IMR-90 (cell line): ENCODE measurements around the gene SPDEF. TPM values are rescaled to one million over a fixed set of nuclear protein-coding genes. Genes with fewer than 3 reads are reported as not detected.

Experiments used
- ATAC-seq: fragments of 200-7000 bp; cut with Tn5 transposase; 2 replicates; pipeline ENCODE4 v1.9.1; 2020; ENCODE audit warnings: low read depth, mild to moderate bottlenecking, moderate library complexity
- BruUV-seq: library from RNA; stranded (reverse); fragments of 400-500 nt; replicated peaks from 2 replicates; lab custom pipeline; 2021; lab: Mats Ljungman, UMichigan
- CTCF ChIA-PET: fragments of 300-600 bp; formaldehyde crosslinking; extraction: SDS; loops from one replicate; lab custom pipeline; 2021; ENCODE audit warnings: antibody characterized with exemption; lab: Yijun Ruan, JAX
- POLR2A ChIA-PET: fragments of 300-600 bp; sonication (Branson Sonifier 250); formaldehyde crosslinking; loops from one replicate; lab custom pipeline; 2022; ENCODE audit warnings: antibody characterized with exemption; ENCODE audit not compliant: unreplicated experiment; lab: Charles Lee
- DNase-seq: peaks from one replicate; pipeline ENCODE4 v3.0.0; 2013
- H2AFZ ChIP-seq: replicated peaks from 2 replicates; pipeline ENCODE3; 2013; ENCODE audit warnings: low read length, mild to moderate bottlenecking; ENCODE audit not compliant: poor library complexity
- H2AK5ac ChIP-seq: 2 replicates; pipeline ENCODE4 v1.6.1; 2013; ENCODE audit warnings: low read depth, low read length, inconsistent platforms
- H2AK9ac ChIP-seq: replicated peaks from 2 replicates; pipeline ENCODE3; 2013; ENCODE audit warnings: mild to moderate bottlenecking, low read depth, low read length, moderate library complexity; ENCODE audit not compliant: poor library complexity
- H2BK120ac ChIP-seq: 2 replicates; pipeline ENCODE4 v1.6.1; 2013; ENCODE audit warnings: low read depth, low read length, inconsistent platforms
- H2BK15ac ChIP-seq: 3 replicates; pipeline ENCODE4 v1.6.1; 2013; ENCODE audit warnings: low read depth, low read length, inconsistent platforms
- H2BK20ac ChIP-seq: 2 replicates; pipeline ENCODE4 v1.6.1; 2013; ENCODE audit warnings: low read depth, mild to moderate bottlenecking, inconsistent platforms, low read length, moderate library complexity
- H2BK5ac ChIP-seq: 2 replicates; pipeline ENCODE4 v1.6.1; 2013; ENCODE audit warnings: mild to moderate bottlenecking, low read depth, low read length, inconsistent platforms; ENCODE audit not compliant: poor library complexity, severe bottlenecking
- H3K14ac ChIP-seq: replicated peaks from 2 replicates; pipeline ENCODE4 v1.6.1; 2013; ENCODE audit warnings: low read depth, low read length, inconsistent platforms
- H3K18ac ChIP-seq: 2 replicates; pipeline ENCODE4 v1.6.1; 2013; ENCODE audit warnings: low read depth, low read length, control low read depth
- H3K23ac ChIP-seq: 2 replicates; pipeline ENCODE4 v1.6.1; 2013; ENCODE audit warnings: low read depth, low read length, inconsistent platforms
- H3K27ac ChIP-seq: 2 replicates; pipeline ENCODE4 v1.5.1; 2013; ENCODE audit warnings: mild to moderate bottlenecking, control low read depth, low read length; ENCODE audit not compliant: insufficient read depth
- H3K27me3 ChIP-seq: 2 replicates; pipeline ENCODE4 v1.6.1; 2013; ENCODE audit warnings: low read length; ENCODE audit not compliant: control insufficient read depth, insufficient read depth
- H3K36me3 ChIP-seq: 2 replicates; pipeline ENCODE4 v1.6.1; 2013; ENCODE audit warnings: low read length, mixed read lengths; ENCODE audit not compliant: control insufficient read depth, insufficient read depth
- H3K4ac ChIP-seq: 2 replicates; pipeline ENCODE4 v1.6.1; 2013; ENCODE audit warnings: low read depth, low read length, inconsistent platforms
- H3K4me1 ChIP-seq: 2 replicates; pipeline ENCODE4 v1.6.1; 2013; ENCODE audit warnings: low read length, mixed read lengths; ENCODE audit not compliant: control insufficient read depth, insufficient read depth
- H3K4me2 ChIP-seq: 2 replicates; pipeline ENCODE4 v1.6.1; 2013; ENCODE audit warnings: low read depth, mild to moderate bottlenecking, control low read depth, low read length, moderate library complexity
- H3K4me3 ChIP-seq: 2 replicates; pipeline ENCODE4 v1.5.1; 2013; ENCODE audit warnings: low read depth, mild to moderate bottlenecking, control low read depth, low read length, moderate library complexity; ENCODE audit not compliant: insufficient read depth
- H3K56ac ChIP-seq: 2 replicates; pipeline ENCODE4 v1.6.1; 2013; ENCODE audit warnings: low read length, inconsistent platforms; ENCODE audit not compliant: insufficient read depth; ENCODE audit errors: extremely low read depth
- H3K79me1 ChIP-seq, 2 experiments: 2 replicates each; pipeline ENCODE4 v1.6.1; 2013; ENCODE audit warnings: low read length in 2 of 2, inconsistent platforms in 1 of 2, low read depth in 1 of 2
- H3K9ac ChIP-seq: 2 replicates; pipeline ENCODE4 v1.6.1; 2013; ENCODE audit warnings: low read depth, low read length, control low read depth
- H3K9me1 ChIP-seq: 2 replicates; pipeline ENCODE4 v1.6.1; 2013; ENCODE audit warnings: low read length, inconsistent platforms; ENCODE audit not compliant: insufficient read depth
- H3K9me3 ChIP-seq: 2 replicates; pipeline ENCODE4 v1.6.1; 2013; ENCODE audit warnings: low read length; ENCODE audit not compliant: control insufficient read depth, insufficient read depth
- H4K20me1 ChIP-seq: 2 replicates; pipeline ENCODE4 v1.6.1; 2013; ENCODE audit warnings: low read length, inconsistent platforms; ENCODE audit not compliant: insufficient read depth
- H4K5ac ChIP-seq: 2 replicates; pipeline ENCODE4 v1.6.1; 2013; ENCODE audit warnings: mild to moderate bottlenecking, low read depth, low read length, control low read depth
- H4K8ac ChIP-seq, 2 experiments: 2 replicates each; pipeline ENCODE4 v1.6.1; 2013; ENCODE audit warnings: low read depth in 2 of 2, low read length in 2 of 2, control low read depth in 1 of 2, inconsistent platforms in 1 of 2
- H4K91ac ChIP-seq: 2 replicates; pipeline ENCODE4 v1.6.1; 2013; ENCODE audit warnings: low read depth, low read length, inconsistent platforms; ENCODE audit not compliant: insufficient read depth
- BHLHE40 ChIP-seq: fragments of 150-350 bp; IDR thresholded peaks from 2 replicates; pipeline ENCODE4 v1.6.1; 2016; ENCODE audit warnings: mild to moderate bottlenecking, low read depth, low read length
- CEBPB ChIP-seq: IDR thresholded peaks from 2 replicates; pipeline ENCODE4 v1.6.1; 2012; ENCODE audit warnings: low read depth, low read length, improper control_type of control experiment
- CHD1 ChIP-seq: IDR thresholded peaks from 2 replicates; pipeline ENCODE4 v1.6.1; 2012; ENCODE audit warnings: low read depth, low read length, improper control_type of control experiment
- FOS ChIP-seq: fragments of 150-350 bp; IDR thresholded peaks from 2 replicates; pipeline ENCODE4 v1.6.1; 2016; ENCODE audit warnings: low read depth, low read length
- MAFK ChIP-seq: IDR thresholded peaks from 2 replicates; pipeline ENCODE4 v1.6.1; 2012; ENCODE audit warnings: low read depth, low read length, improper control_type of control experiment
- MAZ ChIP-seq: IDR thresholded peaks from 2 replicates; pipeline ENCODE4 v1.6.1; 2012; ENCODE audit warnings: low read depth, mild to moderate bottlenecking, low read length, improper control_type of control experiment, moderate library complexity, borderline replicate concordance
- MXI1 ChIP-seq: IDR thresholded peaks from 2 replicates; pipeline ENCODE4 v1.6.1; 2012; ENCODE audit warnings: low read depth, mild to moderate bottlenecking, low read length, moderate library complexity, borderline replicate concordance
- NFE2L2 ChIP-seq: fragments of 150-350 bp; IDR thresholded peaks from 2 replicates; pipeline ENCODE4 v1.6.1; 2016; ENCODE audit warnings: low read depth, mild to moderate bottlenecking, low read length
- POLR2A ChIP-seq: IDR thresholded peaks from 2 replicates; pipeline ENCODE4 v1.6.1; 2012; ENCODE audit warnings: mild to moderate bottlenecking, low read depth, low read length
- RAD21 ChIP-seq: IDR thresholded peaks from 2 replicates; pipeline ENCODE4 v1.6.1; 2012; ENCODE audit warnings: low read length, improper control_type of control experiment
- RCOR1 ChIP-seq: IDR thresholded peaks from 2 replicates; pipeline ENCODE4 v1.6.1; 2012; ENCODE audit warnings: mild to moderate bottlenecking, low read length, improper control_type of control experiment; ENCODE audit not compliant: insufficient replicate concordance
- RFX5 ChIP-seq: IDR thresholded peaks from 2 replicates; pipeline ENCODE4 v1.8.0; 2012; ENCODE audit warnings: low read depth, mild to moderate bottlenecking, low read length, moderate library complexity
- SMC3 ChIP-seq: fragments of 150-350 bp; IDR thresholded peaks from 2 replicates; pipeline ENCODE4 v1.6.1; 2016; ENCODE audit warnings: low read depth, mild to moderate bottlenecking, antibody characterized with exemption, low read length, moderate library complexity
- WGBS, 2 experiments: methylation state at CpG; one replicate each; pipeline versions ENCODE4 v1.1.5 to v1.1.7; 2013; ENCODE audit warnings: missing lambda C conversion rate in 2 of 2; ENCODE audit not compliant: insufficient read length in 1 of 2; ENCODE audit errors: extremely low coverage in 2 of 2; 5-methylcytosine and 5-hydroxymethylcytosine counted together
- dilution Hi-C: fragments of 300-500 bp; cut with HindIII; formaldehyde crosslinking; loops from one replicate; pipeline ENCODE4 v1.14.3; 2018; ENCODE audit warnings: low sequenced_read_pairs; ENCODE audit not compliant: unreplicated experiment
- in situ Hi-C: fragments of 300-500 bp; cut with MboI; formaldehyde crosslinking; loops from 3 replicates; pipeline ENCODE4 v1.14.3; 2019; ENCODE audit warnings: low sequenced_read_pairs, inconsistent platforms, mixed read lengths
- intact Hi-C: fragments of 100-400 bp; cut with micrococcal nuclease; formaldehyde crosslinking; loops from 2 replicates; pipeline ENCODE4 v1.10.0; 2022
- polyA plus RNA-seq, 3 experiments: library from polyadenylated mRNA; depleted of rRNA; stranded (reverse); fragments of >200 nt; gene quantifications; 2 replicates each; pipeline ENCODE4 v1.2.3, GENCODE V29; 2012; ENCODE audit warnings: low replicate concordance in 1 of 3
- total RNA-seq: library from RNA; depleted of rRNA; stranded (reverse); fragments of >200 nt; gene quantifications from 2 replicates; pipeline ENCODE4 v1.2.3, GENCODE V29; 2012
- TF ChIP-seq, protein P1 (sequence below): fragments of 150-350 bp; IDR thresholded peaks from 2 replicates; pipeline ENCODE4 v1.6.1; 2017; ENCODE audit warnings: mild to moderate bottlenecking, antibody characterized with exemption, low read length, low read depth
- TF ChIP-seq, protein P2 (sequence below): conservative IDR thresholded peaks from 2 replicates; pipeline ENCODE4 v1.5.1; 2012; ENCODE audit warnings: mild to moderate bottlenecking, low read depth, low read length, improper control_type of control experiment
- TF ChIP-seq, protein P3 (sequence below): fragments of 150-350 bp; IDR thresholded peaks from 2 replicates; pipeline ENCODE4 v1.6.1; 2016; ENCODE audit warnings: low read depth, mild to moderate bottlenecking, low read length, moderate library complexity, borderline replicate concordance

The SPDEF gene
- total and polyA plus RNA-seq, 2 of the 4 experiments (the other 2 are of a cell fraction), result 0.05 TPM; not detected in 1

DNA sequence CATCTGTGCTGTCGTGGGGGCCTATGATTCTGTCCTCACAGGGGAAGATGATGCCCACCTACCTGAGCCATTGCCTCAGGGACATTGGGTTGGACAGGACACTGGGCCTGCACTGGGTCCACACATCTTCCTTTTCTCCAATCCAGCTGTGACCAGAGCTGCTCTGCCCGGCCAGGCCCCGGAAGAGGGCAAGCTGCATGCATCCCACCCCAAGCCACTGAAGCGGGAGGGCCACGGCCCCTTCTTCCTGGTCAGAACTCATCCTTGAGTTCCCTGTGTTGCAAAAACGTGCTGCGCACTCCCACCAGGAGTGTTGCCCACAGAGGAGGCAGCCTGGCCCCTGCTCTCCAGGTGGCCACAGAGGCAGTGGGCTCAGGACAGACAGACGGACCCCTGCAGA, 38.2 kb downstream of the SPDEF start:
- no peak overlapping the region for H2BK20ac ChIP-seq
- in situ Hi-C loops, result no loop called here
- H3K14ac ChIP-seq, result no peak overlapping the region
- intact Hi-C loops, result no loop called here
- no peak overlapping the region for H3K27ac ChIP-seq
- no peak for DNase-seq
- H2AK5ac ChIP-seq, result no peak overlapping the region
- no peak overlapping the region for H3K23ac ChIP-seq
- H4K20me1 ChIP-seq, result no peaks in the 10 kb centered on the region
- no peak overlapping the region for H3K18ac ChIP-seq
- no peaks in the 10 kb centered on the region for H3K79me1 ChIP-seq
- peaks cover 59% of the 10 kb centered on the region for H3K27me3 ChIP-seq
- H3K9me1 ChIP-seq, result no peaks in the 10 kb centered on the region
- H3K56ac ChIP-seq, result no peak overlapping the region
- no peak overlapping the region for H4K8ac ChIP-seq
- H3K4me3 ChIP-seq, result no peak overlapping the region
- H2BK120ac ChIP-seq, result no peak overlapping the region
- no peak overlapping the region for H2AFZ ChIP-seq
- no peaks in the 10 kb centered on the region for H3K36me3 ChIP-seq
- ChIA-PET POLR2A (no interaction called here), CTCF (no interaction called here)
- no peak overlapping the region for H3K4ac ChIP-seq
- H3K4me2 ChIP-seq, result no peak overlapping the region
- dilution Hi-C loops, result no loop called here
- peaks cover 1% of the 10 kb centered on the region; the same call in 1 of the 2 replicates for H3K4me1 ChIP-seq
- 40% methylated on average over 1 of the region's 8 CpGs; no CpG with 5 or more reads in 1 of the 2 experiments for WGBS, 2 experiments
- ATAC-seq, result no peak
- H4K91ac ChIP-seq, result no peak overlapping the region
- no peak overlapping the region for H3K9ac ChIP-seq
- no peak overlapping the region for H2BK5ac ChIP-seq
- BruUV-seq, result no TSS peak
- TF ChIP-seq, protein P1, sequence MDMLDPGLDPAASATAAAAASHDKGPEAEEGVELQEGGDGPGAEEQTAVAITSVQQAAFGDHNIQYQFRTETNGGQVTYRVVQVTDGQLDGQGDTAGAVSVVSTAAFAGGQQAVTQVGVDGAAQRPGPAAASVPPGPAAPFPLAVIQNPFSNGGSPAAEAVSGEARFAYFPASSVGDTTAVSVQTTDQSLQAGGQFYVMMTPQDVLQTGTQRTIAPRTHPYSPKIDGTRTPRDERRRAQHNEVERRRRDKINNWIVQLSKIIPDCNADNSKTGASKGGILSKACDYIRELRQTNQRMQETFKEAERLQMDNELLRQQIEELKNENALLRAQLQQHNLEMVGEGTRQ, result no peak
- TF ChIP-seq MAFK, result no peak
- no peak for TF ChIP-seq CEBPB
- TF ChIP-seq MAZ, result no peak
- TF ChIP-seq RCOR1, result no peak
- TF ChIP-seq, protein P2, sequence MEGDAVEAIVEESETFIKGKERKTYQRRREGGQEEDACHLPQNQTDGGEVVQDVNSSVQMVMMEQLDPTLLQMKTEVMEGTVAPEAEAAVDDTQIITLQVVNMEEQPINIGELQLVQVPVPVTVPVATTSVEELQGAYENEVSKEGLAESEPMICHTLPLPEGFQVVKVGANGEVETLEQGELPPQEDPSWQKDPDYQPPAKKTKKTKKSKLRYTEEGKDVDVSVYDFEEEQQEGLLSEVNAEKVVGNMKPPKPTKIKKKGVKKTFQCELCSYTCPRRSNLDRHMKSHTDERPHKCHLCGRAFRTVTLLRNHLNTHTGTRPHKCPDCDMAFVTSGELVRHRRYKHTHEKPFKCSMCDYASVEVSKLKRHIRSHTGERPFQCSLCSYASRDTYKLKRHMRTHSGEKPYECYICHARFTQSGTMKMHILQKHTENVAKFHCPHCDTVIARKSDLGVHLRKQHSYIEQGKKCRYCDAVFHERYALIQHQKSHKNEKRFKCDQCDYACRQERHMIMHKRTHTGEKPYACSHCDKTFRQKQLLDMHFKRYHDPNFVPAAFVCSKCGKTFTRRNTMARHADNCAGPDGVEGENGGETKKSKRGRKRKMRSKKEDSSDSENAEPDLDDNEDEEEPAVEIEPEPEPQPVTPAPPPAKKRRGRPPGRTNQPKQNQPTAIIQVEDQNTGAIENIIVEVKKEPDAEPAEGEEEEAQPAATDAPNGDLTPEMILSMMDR, result no peak
- TF ChIP-seq BHLHE40, result no peak
- TF ChIP-seq RFX5, result no peak
- no peak for TF ChIP-seq SMC3
- no peak for TF ChIP-seq POLR2A
- TF ChIP-seq, protein P3, sequence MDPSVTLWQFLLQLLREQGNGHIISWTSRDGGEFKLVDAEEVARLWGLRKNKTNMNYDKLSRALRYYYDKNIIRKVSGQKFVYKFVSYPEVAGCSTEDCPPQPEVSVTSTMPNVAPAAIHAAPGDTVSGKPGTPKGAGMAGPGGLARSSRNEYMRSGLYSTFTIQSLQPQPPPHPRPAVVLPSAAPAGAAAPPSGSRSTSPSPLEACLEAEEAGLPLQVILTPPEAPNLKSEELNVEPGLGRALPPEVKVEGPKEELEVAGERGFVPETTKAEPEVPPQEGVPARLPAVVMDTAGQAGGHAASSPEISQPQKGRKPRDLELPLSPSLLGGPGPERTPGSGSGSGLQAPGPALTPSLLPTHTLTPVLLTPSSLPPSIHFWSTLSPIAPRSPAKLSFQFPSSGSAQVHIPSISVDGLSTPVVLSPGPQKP, result no peak
- TF ChIP-seq FOS, result no peak
- no peak for TF ChIP-seq NFE2L2
- TF ChIP-seq RAD21, result no peak
- no peak for TF ChIP-seq CHD1
- TF ChIP-seq MXI1, result no peak
- no peak overlapping the region for H2BK15ac ChIP-seq
- H3K9me3 ChIP-seq, result no peaks in the 10 kb centered on the region; the same call in 1 of the 2 replicates
- H2AK9ac ChIP-seq, result no peak overlapping the region
- H4K5ac ChIP-seq, result no peak overlapping the region
